UCSD-AML1 (cell line): Measurements from ENCODE around the gene VPS26C.

Experiments
- DNase-seq: peaks from one replicate; lab custom pipeline; 2025; ENCODE audit not compliant: unreplicated experiment; lab: John Stamatoyannopoulos, UW

Gene VPS26C

DNA sequence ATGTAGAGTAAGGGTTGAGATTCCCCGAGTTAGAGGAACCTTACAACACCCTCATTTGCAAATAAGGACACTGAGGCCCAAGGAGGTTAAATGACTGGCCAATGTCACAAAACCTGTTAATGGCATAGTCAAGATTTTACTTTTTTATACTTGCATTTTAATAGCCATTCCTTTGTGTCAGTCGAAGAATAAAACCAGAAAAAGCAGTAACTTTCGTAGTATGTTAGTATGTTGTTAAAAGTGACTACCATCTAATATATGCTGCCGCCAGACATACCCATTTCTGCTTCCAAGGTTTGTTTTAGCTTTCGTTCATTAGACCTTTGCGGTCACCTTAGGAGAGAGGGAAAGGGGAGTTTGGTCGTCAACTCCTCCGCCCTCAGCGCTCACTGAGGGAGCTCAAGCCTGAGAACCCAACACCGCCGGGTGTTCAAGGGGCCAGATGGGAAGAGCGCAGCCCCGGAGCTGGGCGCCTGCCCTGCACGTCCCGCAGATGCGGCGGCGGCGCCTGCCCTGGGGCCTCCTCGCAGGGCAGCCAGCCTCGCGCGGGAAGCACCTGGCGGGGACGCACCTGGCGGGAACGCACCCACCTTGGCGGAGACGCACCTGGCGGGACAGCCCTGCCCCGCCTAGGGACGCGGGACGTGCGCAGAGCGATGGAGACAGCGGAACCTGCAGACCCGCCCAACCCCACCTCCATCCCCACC is 466 bp downstream of the VPS26C start:
- peak; percentile 62 for DNase-seq

- DNase-seq, result no peak
These were observed 2.3 kb downstream of the VPS26C start for GRCh38 chr21:37264808-37265207.

- DNase-seq, result no peak
These were observed 3.1 kb downstream of the VPS26C start for GRCh38 chr21:37263827-37264600.

- no peak for DNase-seq
These were observed 7.7 kb downstream of the VPS26C start for GRCh38 chr21:37259426-37259825.

DNA sequence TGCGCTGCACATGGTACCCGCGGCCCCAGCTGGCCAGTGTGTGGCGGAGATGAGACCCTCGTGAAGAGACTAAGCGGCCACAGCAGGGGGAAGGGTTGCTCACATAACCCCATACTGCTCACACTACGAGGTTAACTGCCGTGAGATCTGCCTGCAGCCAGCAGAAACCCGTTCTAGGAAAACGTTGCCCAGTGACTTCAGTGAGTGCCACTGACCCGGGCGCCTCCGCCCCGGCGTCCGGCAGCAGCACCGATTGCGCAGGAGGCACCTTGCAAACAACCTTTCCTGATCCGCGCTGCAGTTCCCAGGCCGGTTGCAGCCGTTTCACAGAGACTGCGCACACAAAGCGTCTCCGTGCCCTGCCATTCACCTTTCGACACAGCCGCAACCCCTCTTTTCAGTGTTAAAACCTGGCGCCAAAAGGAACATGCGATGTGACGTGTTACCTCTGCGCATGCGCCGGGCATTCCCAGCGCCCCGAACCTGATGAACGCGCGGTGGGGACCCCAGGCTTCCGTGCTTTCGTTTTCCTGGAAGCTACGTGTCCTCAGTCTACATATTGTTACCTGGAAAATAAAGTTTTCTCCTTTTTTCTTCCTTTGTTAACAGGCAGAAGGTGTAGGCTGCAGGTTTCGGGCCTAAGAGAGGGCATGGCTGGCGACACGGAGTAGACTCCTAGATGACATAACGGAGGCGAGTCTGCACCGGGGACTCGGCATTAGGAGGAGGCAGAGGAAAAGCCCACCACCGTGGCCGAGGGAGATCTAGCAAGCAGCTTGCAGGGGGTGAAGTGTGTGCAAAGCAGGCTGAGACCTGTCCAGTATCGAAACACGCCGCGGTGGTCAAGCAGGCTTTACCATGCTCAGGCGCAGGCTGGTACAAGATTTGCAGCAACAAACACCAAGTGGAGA is 8.9 kb downstream of the VPS26C start:
- peak; percentile 78 for DNase-seq

GRCh38 chr21:37257511-37257966 is 9.6 kb downstream of the VPS26C start:
- DNase-seq, result peak; percentile 78

GRCh38 chr21:37253991-37254390 is 13.1 kb downstream of the VPS26C start:
- DNase-seq, result no peak

GRCh38 chr21:37251294-37251634 is 15.9 kb downstream of the VPS26C start:
- DNase-seq, result no peak

DNA sequence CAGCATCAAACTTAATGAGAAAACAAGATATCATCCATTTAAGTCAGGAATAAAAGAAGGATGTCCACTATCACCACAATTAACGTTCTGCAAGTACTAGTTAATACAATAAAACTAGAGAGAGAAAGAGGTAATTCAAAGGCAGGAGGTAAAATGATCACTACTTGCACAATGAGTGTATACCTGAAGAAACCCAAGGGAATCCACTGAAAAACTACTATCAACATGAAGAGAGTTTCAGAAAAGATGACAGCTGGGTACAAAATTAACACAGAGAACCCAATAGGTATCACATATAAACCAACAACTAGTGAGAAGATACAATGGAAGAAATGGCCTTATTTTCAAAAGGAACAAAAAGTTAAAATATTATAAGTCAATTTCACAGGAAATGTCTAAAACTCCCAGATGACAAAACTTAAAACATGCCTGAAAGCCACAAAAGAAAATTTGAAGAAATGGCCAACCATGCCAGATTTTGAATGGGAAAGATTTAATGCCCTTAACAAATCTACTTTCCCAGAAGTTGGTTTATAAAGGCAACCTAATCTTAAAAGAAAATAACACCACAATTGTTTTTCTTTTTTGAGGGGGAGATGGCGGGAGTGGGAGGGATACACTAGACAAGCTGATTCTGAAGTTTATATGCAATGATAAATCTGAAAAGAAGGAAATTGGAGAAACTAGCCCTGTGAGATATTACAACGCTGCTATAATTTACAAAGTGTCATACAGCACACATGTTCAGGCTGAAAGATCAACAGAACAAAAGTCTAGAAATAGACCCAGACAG is 17.8 kb downstream of the VPS26C start:
- DNase-seq, result no peak

GRCh38 chr21:37248298-37248697 is 18.8 kb downstream of the VPS26C start:
- DNase-seq, result no peak

DNA sequence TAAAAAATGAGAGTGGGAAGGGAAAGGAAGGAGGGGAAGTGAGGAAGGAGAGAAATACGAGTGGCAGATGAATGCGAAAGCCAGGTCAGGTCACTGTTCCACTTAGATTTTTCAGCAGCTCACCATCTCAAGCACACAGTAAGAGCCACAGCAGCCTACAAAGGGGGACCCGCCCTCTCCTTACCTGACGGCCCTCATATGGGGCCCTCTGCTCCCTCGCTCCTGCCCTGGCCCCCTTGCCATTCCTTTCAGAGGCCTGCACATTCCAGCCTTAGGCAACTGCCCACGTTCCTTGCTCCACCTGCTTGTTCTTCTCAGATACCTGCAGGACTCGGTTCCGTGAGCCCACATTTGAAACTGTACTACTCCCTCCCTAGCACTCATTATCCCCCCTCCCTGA is 22.0 kb downstream of the VPS26C start:
- no peak for DNase-seq

- DNase-seq, result no peak
These were observed 22.5 kb downstream of the VPS26C start for GRCh38 chr21:37244501-37245095.

GRCh38 chr21:37243961-37244360 is 23.2 kb downstream of the VPS26C start:
- no peak for DNase-seq

DNA sequence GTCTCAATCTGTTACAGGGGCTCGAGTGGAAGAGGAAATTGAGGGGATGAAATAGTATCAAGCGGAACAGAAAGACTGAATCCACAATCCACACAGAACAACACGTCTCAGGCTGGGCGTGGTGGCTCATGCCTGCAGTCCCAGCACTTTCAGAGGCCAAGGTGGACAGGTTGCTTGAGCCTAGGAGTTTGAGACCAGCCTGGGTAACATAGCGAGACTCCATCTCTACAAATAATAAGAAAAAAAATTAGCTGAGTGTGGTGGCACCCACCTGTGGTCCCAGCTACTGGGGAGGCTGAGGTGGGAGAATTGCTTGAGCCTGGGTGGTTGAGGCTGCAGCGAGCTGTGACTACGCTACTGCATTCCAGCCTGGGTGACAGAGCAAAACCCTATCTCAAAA is 25.7 kb downstream of the VPS26C start:
- DNase-seq, result no peak

DNA sequence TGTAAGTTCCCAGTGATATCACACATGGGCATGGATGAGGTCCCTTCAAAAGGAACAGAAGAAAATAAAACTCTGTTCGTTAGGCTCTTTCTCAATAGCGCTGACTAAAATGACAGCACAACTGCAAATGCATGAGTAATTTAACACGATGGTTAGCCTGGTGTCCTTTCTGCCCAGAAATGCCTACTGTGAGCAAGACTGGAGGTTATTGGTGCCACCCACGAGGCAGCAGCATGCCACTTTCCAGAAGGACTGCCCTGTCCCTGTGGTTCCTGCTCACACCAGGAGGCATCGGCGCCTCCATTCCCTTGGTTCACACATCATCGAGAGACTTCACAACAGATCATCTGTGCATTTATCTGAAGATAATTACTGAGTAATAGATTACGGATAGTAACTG is 26.2 kb downstream of the VPS26C start:
- DNase-seq, result no peak

GRCh38 chr21:37237764-37238163 is 29.4 kb downstream of the VPS26C start:
- DNase-seq, result no peak

DNA sequence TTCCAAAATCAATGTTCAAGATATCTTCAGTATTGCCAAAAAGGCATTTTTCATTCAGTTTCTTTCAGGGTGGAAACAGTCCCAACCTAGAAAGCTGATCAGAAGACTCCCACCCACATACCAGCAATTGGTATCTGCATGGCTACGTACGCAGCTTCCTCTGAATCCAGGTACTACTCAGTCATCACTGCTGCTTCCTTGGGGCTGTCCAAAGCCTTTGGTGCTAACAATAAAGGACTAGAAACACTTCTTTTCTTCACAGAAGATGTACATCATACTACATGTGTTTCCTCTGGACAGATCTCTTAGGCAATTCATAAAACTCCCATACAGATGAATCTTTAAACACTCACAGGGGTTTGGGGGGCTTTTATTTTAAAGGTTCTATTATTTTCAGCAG is 29.8 kb downstream of the VPS26C start:
- DNase-seq, result no peak

DNA sequence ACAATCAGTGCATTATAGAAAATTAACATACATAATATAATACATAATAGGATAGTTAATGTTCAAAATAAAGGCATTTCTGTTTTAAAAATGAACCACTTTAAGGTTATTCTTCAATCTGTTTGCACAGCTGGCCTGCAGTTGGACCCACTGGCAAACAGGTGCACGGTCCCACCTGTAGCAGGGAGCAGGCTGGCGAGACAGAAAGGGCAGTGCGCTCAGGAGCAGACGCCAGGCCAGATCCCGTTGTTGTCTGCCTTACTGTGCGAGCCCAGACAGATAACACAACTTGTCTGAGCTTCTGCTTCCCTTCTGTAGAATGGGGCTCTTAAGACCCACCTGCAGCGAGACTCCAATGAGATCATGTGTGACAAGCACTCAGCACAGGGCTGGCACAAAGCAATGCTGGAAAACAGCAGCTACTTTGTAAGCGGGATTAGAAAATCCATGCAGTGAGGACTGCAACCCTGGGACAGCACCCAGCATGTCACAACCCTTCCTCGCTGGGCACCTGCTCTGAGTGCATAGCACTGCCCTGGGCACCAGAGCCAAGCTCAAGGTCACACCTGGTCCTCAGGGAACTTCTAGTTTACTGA is 33.5 kb downstream of the VPS26C start:
- no peak for DNase-seq

DNA sequence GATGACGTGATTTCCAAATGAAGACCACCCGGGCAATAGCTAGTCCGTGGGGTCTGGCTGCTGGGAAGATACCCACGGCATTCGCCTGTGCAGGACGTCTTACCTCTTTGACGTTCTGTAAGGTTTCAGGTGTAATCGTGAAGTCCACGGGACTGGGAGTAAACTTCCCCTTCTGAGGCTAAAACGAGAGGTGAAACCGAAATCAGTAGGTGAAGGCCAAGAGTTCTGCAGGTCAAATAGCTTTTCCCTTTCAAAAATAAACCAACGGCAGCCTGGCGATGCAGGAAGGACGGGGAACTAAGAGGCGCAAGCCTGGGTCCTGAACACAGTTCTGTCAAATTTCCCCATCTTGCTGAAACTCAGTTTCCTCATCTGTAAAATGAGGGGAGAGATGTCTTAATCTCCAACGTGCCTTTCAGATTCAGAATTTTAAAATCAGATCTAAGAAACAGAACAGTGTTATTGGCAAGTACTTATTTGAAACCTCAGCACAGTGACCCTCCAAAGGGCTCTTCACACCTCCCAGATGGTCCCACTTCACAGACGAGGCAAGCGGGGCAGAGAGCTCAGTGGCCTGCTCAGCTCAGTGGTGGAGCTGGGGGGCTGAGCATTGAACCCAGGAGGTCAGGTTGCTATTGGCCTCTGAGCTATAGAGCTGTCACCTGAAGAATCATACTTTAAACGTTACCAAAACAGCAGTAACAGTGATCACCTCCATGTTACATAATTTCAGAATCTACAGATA is 34.7 kb downstream of the VPS26C start:
- no peak for DNase-seq
